IMR-90 (cell line): ENCODE results near the gene EFCAB8. TPM values are rescaled to one million over a fixed set of nuclear protein-coding genes. Genes with fewer than 3 reads are reported as not detected.

Source experiments
- ATAC-seq: fragments of 200-7000 bp; cut with Tn5 transposase; 2 replicates; pipeline ENCODE4 v1.9.1; 2020; ENCODE audit warnings: low read depth, mild to moderate bottlenecking, moderate library complexity
- BruUV-seq: library from RNA; stranded (reverse); fragments of 400-500 nt; replicated peaks from 2 replicates; lab custom pipeline; 2021; lab: Mats Ljungman, UMichigan
- CTCF ChIA-PET: fragments of 300-600 bp; formaldehyde crosslinking; extraction: SDS; loops from one replicate; lab custom pipeline; 2021; ENCODE audit warnings: antibody characterized with exemption; lab: Yijun Ruan, JAX
- POLR2A ChIA-PET: fragments of 300-600 bp; sonication (Branson Sonifier 250); formaldehyde crosslinking; loops from one replicate; lab custom pipeline; 2022; ENCODE audit warnings: antibody characterized with exemption; ENCODE audit not compliant: unreplicated experiment; lab: Charles Lee
- DNase-seq: peaks from one replicate; pipeline ENCODE4 v3.0.0; 2013
- H2AFZ ChIP-seq: replicated peaks from 2 replicates; pipeline ENCODE3; 2013; ENCODE audit warnings: low read length, mild to moderate bottlenecking; ENCODE audit not compliant: poor library complexity
- H2AK5ac ChIP-seq: 2 replicates; pipeline ENCODE4 v1.6.1; 2013; ENCODE audit warnings: low read depth, low read length, inconsistent platforms
- H2AK9ac ChIP-seq: replicated peaks from 2 replicates; pipeline ENCODE3; 2013; ENCODE audit warnings: mild to moderate bottlenecking, low read depth, low read length, moderate library complexity; ENCODE audit not compliant: poor library complexity
- H2BK120ac ChIP-seq: 2 replicates; pipeline ENCODE4 v1.6.1; 2013; ENCODE audit warnings: low read depth, low read length, inconsistent platforms
- H2BK15ac ChIP-seq: 3 replicates; pipeline ENCODE4 v1.6.1; 2013; ENCODE audit warnings: low read depth, low read length, inconsistent platforms
- H2BK20ac ChIP-seq: 2 replicates; pipeline ENCODE4 v1.6.1; 2013; ENCODE audit warnings: low read depth, mild to moderate bottlenecking, inconsistent platforms, low read length, moderate library complexity
- H2BK5ac ChIP-seq: 2 replicates; pipeline ENCODE4 v1.6.1; 2013; ENCODE audit warnings: mild to moderate bottlenecking, low read depth, low read length, inconsistent platforms; ENCODE audit not compliant: poor library complexity, severe bottlenecking
- H3K14ac ChIP-seq: replicated peaks from 2 replicates; pipeline ENCODE4 v1.6.1; 2013; ENCODE audit warnings: low read depth, low read length, inconsistent platforms
- H3K18ac ChIP-seq: 2 replicates; pipeline ENCODE4 v1.6.1; 2013; ENCODE audit warnings: low read depth, low read length, control low read depth
- H3K23ac ChIP-seq: 2 replicates; pipeline ENCODE4 v1.6.1; 2013; ENCODE audit warnings: low read depth, low read length, inconsistent platforms
- H3K27ac ChIP-seq: 2 replicates; pipeline ENCODE4 v1.5.1; 2013; ENCODE audit warnings: mild to moderate bottlenecking, control low read depth, low read length; ENCODE audit not compliant: insufficient read depth
- H3K27me3 ChIP-seq: 2 replicates; pipeline ENCODE4 v1.6.1; 2013; ENCODE audit warnings: low read length; ENCODE audit not compliant: control insufficient read depth, insufficient read depth
- H3K36me3 ChIP-seq: 2 replicates; pipeline ENCODE4 v1.6.1; 2013; ENCODE audit warnings: low read length, mixed read lengths; ENCODE audit not compliant: control insufficient read depth, insufficient read depth
- H3K4ac ChIP-seq: 2 replicates; pipeline ENCODE4 v1.6.1; 2013; ENCODE audit warnings: low read depth, low read length, inconsistent platforms
- H3K4me1 ChIP-seq: 2 replicates; pipeline ENCODE4 v1.6.1; 2013; ENCODE audit warnings: low read length, mixed read lengths; ENCODE audit not compliant: control insufficient read depth, insufficient read depth
- H3K4me2 ChIP-seq: 2 replicates; pipeline ENCODE4 v1.6.1; 2013; ENCODE audit warnings: low read depth, mild to moderate bottlenecking, control low read depth, low read length, moderate library complexity
- H3K4me3 ChIP-seq: 2 replicates; pipeline ENCODE4 v1.5.1; 2013; ENCODE audit warnings: low read depth, mild to moderate bottlenecking, control low read depth, low read length, moderate library complexity; ENCODE audit not compliant: insufficient read depth
- H3K56ac ChIP-seq: 2 replicates; pipeline ENCODE4 v1.6.1; 2013; ENCODE audit warnings: low read length, inconsistent platforms; ENCODE audit not compliant: insufficient read depth; ENCODE audit errors: extremely low read depth
- H3K79me1 ChIP-seq, 2 experiments: 2 replicates each; pipeline ENCODE4 v1.6.1; 2013; ENCODE audit warnings: low read length in 2 of 2, inconsistent platforms in 1 of 2, low read depth in 1 of 2
- H3K9ac ChIP-seq: 2 replicates; pipeline ENCODE4 v1.6.1; 2013; ENCODE audit warnings: low read depth, low read length, control low read depth
- H3K9me1 ChIP-seq: 2 replicates; pipeline ENCODE4 v1.6.1; 2013; ENCODE audit warnings: low read length, inconsistent platforms; ENCODE audit not compliant: insufficient read depth
- H3K9me3 ChIP-seq: 2 replicates; pipeline ENCODE4 v1.6.1; 2013; ENCODE audit warnings: low read length; ENCODE audit not compliant: control insufficient read depth, insufficient read depth
- H4K20me1 ChIP-seq: 2 replicates; pipeline ENCODE4 v1.6.1; 2013; ENCODE audit warnings: low read length, inconsistent platforms; ENCODE audit not compliant: insufficient read depth
- H4K5ac ChIP-seq: 2 replicates; pipeline ENCODE4 v1.6.1; 2013; ENCODE audit warnings: mild to moderate bottlenecking, low read depth, low read length, control low read depth
- H4K8ac ChIP-seq, 2 experiments: 2 replicates each; pipeline ENCODE4 v1.6.1; 2013; ENCODE audit warnings: low read depth in 2 of 2, low read length in 2 of 2, control low read depth in 1 of 2, inconsistent platforms in 1 of 2
- H4K91ac ChIP-seq: 2 replicates; pipeline ENCODE4 v1.6.1; 2013; ENCODE audit warnings: low read depth, low read length, inconsistent platforms; ENCODE audit not compliant: insufficient read depth
- BHLHE40 ChIP-seq: fragments of 150-350 bp; IDR thresholded peaks from 2 replicates; pipeline ENCODE4 v1.6.1; 2016; ENCODE audit warnings: mild to moderate bottlenecking, low read depth, low read length
- CEBPB ChIP-seq: IDR thresholded peaks from 2 replicates; pipeline ENCODE4 v1.6.1; 2012; ENCODE audit warnings: low read depth, low read length, improper control_type of control experiment
- CHD1 ChIP-seq: IDR thresholded peaks from 2 replicates; pipeline ENCODE4 v1.6.1; 2012; ENCODE audit warnings: low read depth, low read length, improper control_type of control experiment
- CTCF ChIP-seq: conservative IDR thresholded peaks from 2 replicates; pipeline ENCODE4 v1.5.1; 2012; ENCODE audit warnings: mild to moderate bottlenecking, low read depth, low read length, improper control_type of control experiment
- ELK1 ChIP-seq: fragments of 150-350 bp; IDR thresholded peaks from 2 replicates; pipeline ENCODE4 v1.6.1; 2016; ENCODE audit warnings: low read depth, mild to moderate bottlenecking, low read length, moderate library complexity, borderline replicate concordance
- FOS ChIP-seq: fragments of 150-350 bp; IDR thresholded peaks from 2 replicates; pipeline ENCODE4 v1.6.1; 2016; ENCODE audit warnings: low read depth, low read length
- MAFK ChIP-seq: IDR thresholded peaks from 2 replicates; pipeline ENCODE4 v1.6.1; 2012; ENCODE audit warnings: low read depth, low read length, improper control_type of control experiment
- MAZ ChIP-seq: IDR thresholded peaks from 2 replicates; pipeline ENCODE4 v1.6.1; 2012; ENCODE audit warnings: low read depth, mild to moderate bottlenecking, low read length, improper control_type of control experiment, moderate library complexity, borderline replicate concordance
- MXI1 ChIP-seq: IDR thresholded peaks from 2 replicates; pipeline ENCODE4 v1.6.1; 2012; ENCODE audit warnings: low read depth, mild to moderate bottlenecking, low read length, moderate library complexity, borderline replicate concordance
- POLR2A ChIP-seq: IDR thresholded peaks from 2 replicates; pipeline ENCODE4 v1.6.1; 2012; ENCODE audit warnings: mild to moderate bottlenecking, low read depth, low read length
- RCOR1 ChIP-seq: IDR thresholded peaks from 2 replicates; pipeline ENCODE4 v1.6.1; 2012; ENCODE audit warnings: mild to moderate bottlenecking, low read length, improper control_type of control experiment; ENCODE audit not compliant: insufficient replicate concordance
- USF2 ChIP-seq: fragments of 150-350 bp; IDR thresholded peaks from 2 replicates; pipeline ENCODE4 v1.6.1; 2017; ENCODE audit warnings: mild to moderate bottlenecking, antibody characterized with exemption, low read length, low read depth
- WGBS, 2 experiments: methylation state at CpG; one replicate each; pipeline versions ENCODE4 v1.1.5 to v1.1.7; 2013; ENCODE audit warnings: missing lambda C conversion rate in 2 of 2; ENCODE audit not compliant: insufficient read length in 1 of 2; ENCODE audit errors: extremely low coverage in 2 of 2; 5-methylcytosine and 5-hydroxymethylcytosine counted together
- dilution Hi-C: fragments of 300-500 bp; cut with HindIII; formaldehyde crosslinking; loops from one replicate; pipeline ENCODE4 v1.14.3; 2018; ENCODE audit warnings: low sequenced_read_pairs; ENCODE audit not compliant: unreplicated experiment
- in situ Hi-C: fragments of 300-500 bp; cut with MboI; formaldehyde crosslinking; loops from 3 replicates; pipeline ENCODE4 v1.14.3; 2019; ENCODE audit warnings: low sequenced_read_pairs, inconsistent platforms, mixed read lengths
- intact Hi-C: fragments of 100-400 bp; cut with micrococcal nuclease; formaldehyde crosslinking; loops from 2 replicates; pipeline ENCODE4 v1.10.0; 2022
- polyA plus RNA-seq, 3 experiments: library from polyadenylated mRNA; depleted of rRNA; stranded (reverse); fragments of >200 nt; gene quantifications; 2 replicates each; pipeline ENCODE4 v1.2.3, GENCODE V29; 2012; ENCODE audit warnings: low replicate concordance in 1 of 3
- total RNA-seq: library from RNA; depleted of rRNA; stranded (reverse); fragments of >200 nt; gene quantifications from 2 replicates; pipeline ENCODE4 v1.2.3, GENCODE V29; 2012

The EFCAB8 gene
- total and polyA plus RNA-seq, 2 of the 4 experiments (the other 2 are of a cell fraction), result not detected

- DNase-seq, result peak; percentile 80
- H3K9me1 ChIP-seq, result peaks cover 3% of the 10 kb centered on the region; the same call in 1 of the 2 replicates
- POLR2A ChIA-PET, result no interaction called here
- 50% methylated on average over 1 of the region's 5 CpGs; no CpG with 5 or more reads in 1 of the 2 experiments for WGBS, 2 experiments
- ATAC-seq, result peak; percentile 90
- H2BK15ac ChIP-seq, result peak overlapping the region; percentile 62; the same call in 1 of the 3 replicates
- H4K20me1 ChIP-seq, result no peaks in the 10 kb centered on the region; the same call in 1 of the 2 replicates
- H3K9me3 ChIP-seq, result no peaks in the 10 kb centered on the region
- peak overlapping the region; percentile 52; the same call in 1 of the 2 replicates for H2AK5ac ChIP-seq
- H3K18ac ChIP-seq, result no peak overlapping the region
- H3K36me3 ChIP-seq, result no peaks in the 10 kb centered on the region
- H2AK9ac ChIP-seq, result peak overlapping the region; percentile 42
- no peak overlapping the region; the same call in 1 of the 2 replicates for H3K14ac ChIP-seq
- H4K91ac ChIP-seq, result no peak overlapping the region
- BruUV-seq, result no TSS peak
- intact Hi-C loops, result no loop called here
- H3K4me2 ChIP-seq, result no peak overlapping the region
- peak overlapping the region; percentile 65 for H2AFZ ChIP-seq
- no peak overlapping the region for H3K27ac ChIP-seq
- H3K23ac ChIP-seq, result no peak overlapping the region
- dilution Hi-C loops, result no loop called here
- no peak overlapping the region; the same call in 1 of the 2 replicates for H3K56ac ChIP-seq
- no peak overlapping the region for H4K5ac ChIP-seq
- no peak overlapping the region for H3K4me3 ChIP-seq
- peak overlapping the region; percentile 22; the same call in 1 of the 2 replicates for H3K4ac ChIP-seq
- peak overlapping the region in 1 of 2 experiments; percentile 5; a peak in 2 of 4 replicates for H4K8ac ChIP-seq
- peaks cover 1% of the 10 kb centered on the region; the same call in 1 of the 2 replicates for H3K4me1 ChIP-seq
- no peaks in the 10 kb centered on the region for H3K27me3 ChIP-seq
- peak overlapping the region; percentile 45; the same call in 1 of the 2 replicates for H2BK20ac ChIP-seq
- no peaks in the 10 kb centered on the region for H3K79me1 ChIP-seq
- TF ChIP-seq MXI1, result no peak
- TF ChIP-seq MAZ, result no peak
- TF ChIP-seq CTCF, result no peak
- TF ChIP-seq FOS, result no peak
- TF ChIP-seq POLR2A, result no peak
- TF ChIP-seq CEBPB, result no peak
- no peak for TF ChIP-seq RCOR1
- no peak for TF ChIP-seq CHD1
- no peak for TF ChIP-seq BHLHE40
- no peak for TF ChIP-seq MAFK
- no peak for TF ChIP-seq USF2
- no peak for TF ChIP-seq ELK1
- CTCF ChIA-PET, result interaction anchor here (0.6 to 1.3 kb wide), 2 partner anchors 11 to 211 kb away, joined by 4 to 7 read pairs; no protein-coding TSS in a partner anchor
- peak overlapping the region; percentile 86 for H2BK120ac ChIP-seq
- H3K9ac ChIP-seq, result no peak overlapping the region
- in situ Hi-C loops, result no loop called here
- H2BK5ac ChIP-seq, result no peak overlapping the region
Measured at GRCh38 chr20:32877507-32877906, 18.8 kb downstream of the EFCAB8 start.
